ENCODE data around the gene RNF213. TPM values are rescaled to one million over a fixed set of nuclear protein-coding genes. Genes with fewer than 3 reads are reported as not detected.

The RNF213 gene
- total and polyA plus RNA-seq, 10 of the 15 experiments (the other 5 are each of a cell fraction or from before 2014, with no cell fraction given): 18.6 to 145 (median 65.8) TPM

GRCh38 chr17:80421381-80422090 lies 160.9 kb downstream of the RNF213 start:
- WGBS (ENCODE audit: insufficient coverage, insufficient replicate concordance, low lambda C conversion rate, missing lambda C conversion rate): 75% methylated on average over 13 of the region's 20 CpGs
- no peak for FAIRE-seq
- no peak overlapping the region for H3K4me3 ChIP-seq
- no peaks in the 10 kb centered on the region for H3K79me2 ChIP-seq (ENCODE audit: control insufficient read depth, insufficient read depth, low read length)
- no peak overlapping the region for H2AFZ ChIP-seq (ENCODE audit: control insufficient read depth, low read depth, low read length)
- in situ Hi-C loops (cut with MboI) (no loop called here), intact Hi-C loops (cut with micrococcal nuclease; ENCODE audit: unreplicated experiment) (loop anchor here (10.0 kb wide), 1 partner anchor 313 kb away; no protein-coding TSS in a partner anchor)
- H3K4me1 ChIP-seq (ENCODE audit: control insufficient read depth, insufficient read depth, low read length): peaks cover under 1% of the 10 kb centered on the region
- BruUV-seq (replicated peaks): no TSS peak
- H3K27me3 ChIP-seq (replicated peaks in 1 of 2; ENCODE audit: control insufficient read depth in 2 of 2, insufficient read depth in 2 of 2, low read length in 1 of 2): no peaks in the 10 kb centered on the region
- no peak overlapping the region for H3K27ac ChIP-seq (ENCODE audit: control insufficient read depth, insufficient read depth)
- ATAC-seq: no peak
- CTCF ChIA-PET: no interaction called here
- no peak overlapping the region for H3K9ac ChIP-seq (ENCODE audit: control insufficient read depth, insufficient read depth, low read length)
- no peaks in the 10 kb centered on the region; a peak in 1 of 4 replicates for H3K36me3 ChIP-seq (ENCODE audit: control insufficient read depth in 2 of 2, insufficient read depth in 2 of 2, low read length in 1 of 2)
- POLR2A ChIA-PET: no interaction called here
- RAD21 ChIA-PET (ENCODE audit: unreplicated experiment): no interaction called here
- no peak for DNase-seq (ENCODE audit: low read depth, low spot score)
- no peaks in the 10 kb centered on the region; the same call in 1 of the 2 replicates for H4K20me1 ChIP-seq (ENCODE audit: control insufficient read depth, insufficient read depth)
- no peak overlapping the region for H3K4me2 ChIP-seq (ENCODE audit: control insufficient read depth, insufficient read depth)
- H3K9me3 ChIP-seq (replicated peaks; ENCODE audit: control insufficient read depth, insufficient read depth, low read length): no peaks in the 10 kb centered on the region
- no peak for TF ChIP-seq HDAC6 (IDR thresholded peaks at IDR 0.05; ENCODE audit: unreplicated experiment)
- TF ChIP-seq CREB1 (IDR thresholded peaks at IDR 0.05; ENCODE audit: low read depth): no peak
- TF ChIP-seq E2F4 (IDR thresholded peaks at IDR 0.05; ENCODE audit: low read depth, low read length): no peak
- SMC1A ChIA-PET (ENCODE audit: uncharacterized antibody, unreplicated experiment): no interaction called here

GRCh38 chr17:80422276-80422675 lies 161.6 kb downstream of the RNF213 start:
- WGBS (ENCODE audit: insufficient coverage, insufficient replicate concordance, low lambda C conversion rate, missing lambda C conversion rate): 76% methylated on average over 17 of the region's 18 CpGs
- ChIA-PET POLR2A (no interaction called here), SMC1A (ENCODE audit: uncharacterized antibody, unreplicated experiment) (no interaction called here), RAD21 (ENCODE audit: unreplicated experiment) (no interaction called here), CTCF (no interaction called here)
- no peaks in the 10 kb centered on the region for H3K9me3 ChIP-seq (replicated peaks; ENCODE audit: control insufficient read depth, insufficient read depth, low read length)
- intact Hi-C loops (cut with micrococcal nuclease; ENCODE audit: unreplicated experiment) (loop anchor here (10.0 kb wide), 1 partner anchor 313 kb away; no protein-coding TSS in a partner anchor), in situ Hi-C loops (cut with MboI) (no loop called here)
- H3K4me1 ChIP-seq (ENCODE audit: control insufficient read depth, insufficient read depth, low read length): peaks cover 3% of the 10 kb centered on the region
- no peaks in the 10 kb centered on the region; a peak in 1 of 4 replicates for H3K36me3 ChIP-seq (ENCODE audit: control insufficient read depth in 2 of 2, insufficient read depth in 2 of 2, low read length in 1 of 2)
- no peak for DNase-seq (ENCODE audit: low read depth, low spot score)
- H2AFZ ChIP-seq (ENCODE audit: control insufficient read depth, low read depth, low read length): no peak overlapping the region
- no TSS peak for BruUV-seq (replicated peaks)
- no peak for FAIRE-seq
- ATAC-seq: no peak
- no peak overlapping the region for H3K9ac ChIP-seq (ENCODE audit: control insufficient read depth, insufficient read depth, low read length)
- H3K79me2 ChIP-seq (ENCODE audit: control insufficient read depth, insufficient read depth, low read length): no peaks in the 10 kb centered on the region
- no peaks in the 10 kb centered on the region; the same call in 1 of the 2 replicates for H4K20me1 ChIP-seq (ENCODE audit: control insufficient read depth, insufficient read depth)
- no peak overlapping the region for H3K4me2 ChIP-seq (ENCODE audit: control insufficient read depth, insufficient read depth)
- no peak overlapping the region for H3K4me3 ChIP-seq
- H3K27me3 ChIP-seq (replicated peaks in 1 of 2; ENCODE audit: control insufficient read depth in 2 of 2, insufficient read depth in 2 of 2, low read length in 1 of 2): no peaks in the 10 kb centered on the region
- no peak overlapping the region for H3K27ac ChIP-seq (ENCODE audit: control insufficient read depth, insufficient read depth)
- no peak for TF ChIP-seq KDM1A (IDR thresholded peaks at IDR 0.05; ENCODE audit: borderline replicate concordance)
- no peak for TF ChIP-seq IKZF1 (conservative IDR thresholded peaks at IDR 0.05)
- no peak for TF ChIP-seq ZNF274 (IDR thresholded peaks at IDR 0.05; ENCODE audit: insufficient read depth, insufficient read length)
- TF ChIP-seq TAF1 (IDR thresholded peaks at IDR 0.05; ENCODE audit: borderline replicate concordance, low read depth, low read length): no peak
- no peak for TF ChIP-seq STAT3 (IDR thresholded peaks at IDR 0.05; ENCODE audit: low read depth, low read length)
- TF ChIP-seq MEF2A (IDR thresholded peaks at IDR 0.05; ENCODE audit: insufficient read depth, low read depth, low read length): no peak
- no peak for TF ChIP-seq TCF12 (IDR thresholded peaks at IDR 0.05; ENCODE audit: low read depth, low read length)
- TF ChIP-seq SPI1 (IDR thresholded peaks at IDR 0.05; ENCODE audit: borderline replicate concordance, insufficient read depth, low read depth, low read length): no peak
- no peak for TF ChIP-seq NFIC (IDR thresholded peaks at IDR 0.05; ENCODE audit: low read depth, low read length)

Measured in GM12878 (cell line).